CD4-positive, alpha-beta T cell treated with Interleukin-1 beta for 1 hour (primary cell): Measurements from ENCODE around the gene ZNF85.
A peak's percentile ranks its signal among the peaks of the same experiment; 100 is the strongest.
"Not testable (repeated sequence)": the region's sequence is repeated elsewhere in the genome, so short reads cannot be mapped to it uniquely, and the experiment has no call there.

ENCODE experiments used
- DNase-seq, 2 donors: peaks; one replicate each; pipeline ENCODE4 v3.0.0-alpha.2; 2020 to 2022

ZNF85 gene

GRCh38 chr19:20923077-20923871 is at the start of gene ZNF85:
ZNF85 (plus strand) TSS chr19:20923251; CDS start chr19:20923401, 150 bp downstream.
- DNase-seq: peak; percentile 91 to 94

- no peak for DNase-seq
Observed at GRCh38 chr19:20879501-20879900, 43.5 kb upstream of the ZNF85 start.

GRCh38 chr19:20912973-20913372 is 10.1 kb upstream of the ZNF85 start:
- no peak for DNase-seq

GRCh38 chr19:20925481-20925880 is 2.4 kb downstream of the ZNF85 start:
- DNase-seq: no peak

GRCh38 chr19:20926796-20927195 is 3.7 kb downstream of the ZNF85 start:
- DNase-seq: no peak

- DNase-seq: no peak
Observed at GRCh38 chr19:20928371-20928770, 5.3 kb downstream of the ZNF85 start.

GRCh38 chr19:20936322-20936947 is 13.4 kb downstream of the ZNF85 start:
- DNase-seq: not testable (repeated sequence)

GRCh38 chr19:20952561-20953095 is 29.6 kb downstream of the ZNF85 start:
- DNase-seq: not testable (repeated sequence)

GRCh38 chr19:20964798-20965197 is 41.7 kb downstream of the ZNF85 start:
- no peak for DNase-seq

- no peak for DNase-seq
Observed at GRCh38 chr19:20968092-20968491, 45.0 kb downstream of the ZNF85 start.

GRCh38 chr19:20969498-20969897 is 46.4 kb downstream of the ZNF85 start:
- no peak for DNase-seq

GRCh38 chr19:20969898-20970297 is 46.8 kb downstream of the ZNF85 start:
- no peak for DNase-seq

GRCh38 chr19:20992788-20993187 is 69.7 kb downstream of the ZNF85 start:
- not testable (repeated sequence) for DNase-seq

- DNase-seq: peak; percentile 88 to 93
Observed at GRCh38 chr19:20999731-21000352, 76.8 kb downstream of the ZNF85 start.
